Astrocyte of the cerebellum (primary cell): ENCODE measurements around the gene ERBB4.
A peak's percentile ranks its signal among the peaks of the same experiment; 100 is the strongest.

Source experiments
- DNase-seq: peaks from one replicate; pipeline ENCODE4 v3.0.0-alpha.2; 2011; ENCODE audit warnings: low read depth
- H3K4me3 ChIP-seq: 2 replicates; pipeline ENCODE4 v1.5.1; 2011; ENCODE audit warnings: mild to moderate bottlenecking, low read depth, low read length, moderate library complexity
- in situ Hi-C: cut with HindIII; loops from 2 replicates; pipeline ENCODE4 v1.10.0; 2017; ENCODE audit warnings: low sequenced_read_pairs
- TF ChIP-seq, protein P1 (sequence below): IDR thresholded peaks from 2 replicates; pipeline ENCODE4 v1.5.1; 2012; ENCODE audit warnings: low read length, low read depth, moderate library complexity, mild to moderate bottlenecking; ENCODE audit errors: missing control alignments

Gene ERBB4

DNA sequence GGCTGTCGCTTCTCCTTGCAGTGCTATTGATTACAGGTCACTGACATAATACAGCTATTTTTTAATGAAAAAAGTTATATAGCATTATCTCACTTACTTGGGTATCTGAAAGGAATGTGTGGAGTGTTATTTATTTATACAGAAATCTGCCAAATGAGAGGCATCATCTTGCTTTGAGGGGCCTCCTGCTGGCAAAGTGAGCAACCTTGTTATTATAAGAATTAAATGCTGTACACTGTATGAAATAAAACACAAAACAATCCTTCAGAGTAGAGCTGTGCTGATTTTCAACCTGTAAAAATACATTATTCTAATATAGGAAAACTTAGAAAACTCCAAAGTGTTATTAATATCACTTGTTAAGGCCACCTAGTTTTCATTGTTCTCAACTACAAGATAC, 20.9 kb downstream of the ERBB4 start:
- TF ChIP-seq, protein P1, sequence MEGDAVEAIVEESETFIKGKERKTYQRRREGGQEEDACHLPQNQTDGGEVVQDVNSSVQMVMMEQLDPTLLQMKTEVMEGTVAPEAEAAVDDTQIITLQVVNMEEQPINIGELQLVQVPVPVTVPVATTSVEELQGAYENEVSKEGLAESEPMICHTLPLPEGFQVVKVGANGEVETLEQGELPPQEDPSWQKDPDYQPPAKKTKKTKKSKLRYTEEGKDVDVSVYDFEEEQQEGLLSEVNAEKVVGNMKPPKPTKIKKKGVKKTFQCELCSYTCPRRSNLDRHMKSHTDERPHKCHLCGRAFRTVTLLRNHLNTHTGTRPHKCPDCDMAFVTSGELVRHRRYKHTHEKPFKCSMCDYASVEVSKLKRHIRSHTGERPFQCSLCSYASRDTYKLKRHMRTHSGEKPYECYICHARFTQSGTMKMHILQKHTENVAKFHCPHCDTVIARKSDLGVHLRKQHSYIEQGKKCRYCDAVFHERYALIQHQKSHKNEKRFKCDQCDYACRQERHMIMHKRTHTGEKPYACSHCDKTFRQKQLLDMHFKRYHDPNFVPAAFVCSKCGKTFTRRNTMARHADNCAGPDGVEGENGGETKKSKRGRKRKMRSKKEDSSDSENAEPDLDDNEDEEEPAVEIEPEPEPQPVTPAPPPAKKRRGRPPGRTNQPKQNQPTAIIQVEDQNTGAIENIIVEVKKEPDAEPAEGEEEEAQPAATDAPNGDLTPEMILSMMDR = peak; percentile 9
- no peak overlapping the region for H3K4me3 ChIP-seq
- DNase-seq = no peak
- in situ Hi-C loops = no loop called here

DNA sequence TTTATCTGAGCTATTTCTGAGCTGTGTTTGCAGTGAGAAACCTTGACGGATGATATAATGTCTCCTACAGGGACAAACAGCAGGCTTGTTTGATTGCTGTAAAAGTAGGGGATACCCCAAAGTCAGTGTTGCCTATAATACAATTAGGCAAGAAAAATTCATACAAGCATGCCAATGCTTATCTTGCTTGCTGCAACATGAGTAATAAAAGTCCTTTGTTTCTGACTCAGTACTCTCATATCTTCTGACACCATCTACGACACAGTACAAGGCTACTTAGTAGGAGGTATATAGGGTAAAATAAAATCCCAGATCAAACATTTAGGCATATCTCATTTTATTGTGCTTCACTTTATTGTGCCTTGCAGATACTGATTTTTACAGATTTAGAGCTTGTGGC, 33.0 kb downstream of the ERBB4 start:
- TF ChIP-seq, protein P1 = no peak
- DNase-seq = no peak
- H3K4me3 ChIP-seq = no peak overlapping the region
- in situ Hi-C loops = no loop called here

DNA sequence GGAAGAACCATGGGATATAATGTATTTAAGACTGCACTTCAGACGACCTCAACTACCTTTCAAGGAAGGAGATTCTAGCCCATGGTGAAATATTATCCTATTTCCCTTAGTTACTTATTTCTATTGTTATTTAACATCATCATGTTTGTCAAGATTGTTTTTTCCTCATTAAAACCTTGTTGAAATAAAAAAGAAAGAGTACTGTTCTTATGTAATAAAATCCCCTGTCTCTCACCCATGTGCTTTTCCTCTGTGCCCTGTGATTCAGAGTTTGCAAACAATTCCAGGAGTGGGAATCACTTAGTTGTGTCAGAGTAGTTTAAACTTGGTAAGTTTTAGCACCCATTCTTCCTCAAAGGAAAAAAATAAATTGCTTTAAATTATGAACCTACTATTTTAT, 43.6 kb downstream of the ERBB4 start:
- DNase-seq = no peak
- H3K4me3 ChIP-seq = no peak overlapping the region
- TF ChIP-seq, protein P1 = no peak
- in situ Hi-C loops = no loop called here

DNA sequence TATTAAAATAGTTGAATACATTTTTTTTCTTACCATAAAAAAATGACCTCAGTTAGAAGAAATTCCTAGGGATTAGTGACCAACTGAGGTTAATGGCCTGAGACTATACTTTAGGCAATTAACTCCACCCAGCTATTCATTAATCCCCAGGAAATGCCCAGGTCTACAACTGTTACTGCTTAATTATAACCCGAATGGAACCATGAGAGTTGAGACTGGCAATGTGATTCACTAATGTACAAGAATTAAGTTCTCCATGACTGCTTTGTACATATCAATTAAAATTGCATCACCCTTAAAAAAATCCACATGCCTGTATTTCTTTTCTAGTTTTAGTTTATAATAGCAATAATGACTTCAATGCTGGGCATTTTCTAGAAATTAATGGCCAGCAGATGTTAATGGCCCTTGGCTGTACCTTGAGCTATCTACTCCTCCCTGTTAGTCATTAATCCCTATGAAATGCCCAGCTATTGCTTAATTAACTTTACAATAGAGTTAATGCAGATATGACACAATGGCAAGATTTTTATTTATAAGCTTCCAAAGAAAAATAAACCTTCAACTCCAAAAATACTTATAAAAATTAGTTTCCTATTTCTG, 44.1 kb downstream of the ERBB4 start:
- TF ChIP-seq, protein P1 = no peak
- in situ Hi-C loops = no loop called here
- no peak overlapping the region for H3K4me3 ChIP-seq
- DNase-seq = no peak

DNA sequence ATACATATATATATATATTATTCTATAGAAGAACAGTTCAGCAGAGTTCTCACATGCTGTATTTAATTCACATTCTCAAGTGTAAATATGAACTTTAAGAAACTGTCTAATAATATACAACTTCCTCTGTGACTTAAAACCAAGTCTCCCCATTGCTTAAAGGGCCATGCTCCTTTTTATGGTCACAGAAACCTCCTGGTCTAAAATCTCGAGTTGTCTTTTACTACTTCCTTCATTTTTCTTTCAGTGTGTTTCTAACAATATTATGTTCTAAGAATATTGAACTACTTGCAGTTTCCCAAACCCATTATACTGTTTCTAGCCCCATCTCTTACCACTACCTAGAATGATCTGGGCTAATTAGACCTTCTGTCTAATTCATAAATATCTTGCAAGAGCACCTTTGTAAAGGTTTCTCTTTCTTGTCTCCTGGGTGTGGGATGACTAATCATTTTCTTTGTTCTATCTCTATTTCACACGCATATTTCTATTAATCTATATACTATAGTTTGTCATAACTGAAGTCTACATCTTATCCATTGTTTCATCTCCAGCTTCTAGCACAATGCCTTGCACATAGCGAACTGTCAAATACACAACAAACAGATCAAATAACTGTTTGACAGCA, 48.8 kb downstream of the ERBB4 start:
- DNase-seq = no peak
- TF ChIP-seq, protein P1 = no peak
- in situ Hi-C loops = no loop called here
- no peak overlapping the region for H3K4me3 ChIP-seq

DNA sequence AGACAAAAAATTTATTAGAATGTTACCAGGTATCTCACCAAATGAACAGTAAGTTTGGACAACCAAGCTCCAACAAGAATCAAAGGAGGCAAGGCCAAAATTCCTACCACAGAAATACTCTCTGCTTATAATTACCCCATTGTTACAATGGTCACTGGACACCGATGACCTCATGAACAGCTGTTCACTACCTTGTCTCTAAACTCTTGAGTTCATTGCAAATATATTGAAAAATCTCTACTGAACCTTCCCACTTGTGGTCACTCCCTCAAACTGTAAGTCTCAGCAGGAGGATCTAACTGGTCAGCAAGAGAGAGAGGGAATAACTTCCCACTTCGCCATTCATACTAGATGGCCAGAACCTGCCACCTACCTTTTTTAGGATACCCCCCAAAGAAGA, 50.0 kb downstream of the ERBB4 start:
- TF ChIP-seq, protein P1 = no peak
- H3K4me3 ChIP-seq = no peak overlapping the region
- in situ Hi-C loops = no loop called here
- DNase-seq = no peak
